Breast epithelium (tissue), 3 donors: ENCODE data around the gene CHKB.

ENCODE experiments used
- CTCF ChIP-seq, 3 donors: fragments of 450-650 bp; IDR thresholded peaks; one replicate each; pipeline ENCODE4 v1.5.1; 2016 to 2017; ENCODE audit warnings: antibody characterized with exemption in 3 of 3, mild to moderate bottlenecking in 3 of 3, moderate library complexity in 3 of 3
- POLR2AphosphoS5 ChIP-seq, 3 donors: sonication (generic); formaldehyde crosslinking; IDR thresholded peaks; one replicate each; pipeline ENCODE4 v1.6.1; 2017; ENCODE audit warnings: antibody characterized with exemption in 3 of 3

- TF ChIP-seq POLR2AphosphoS5 (IDR thresholded peaks at IDR 0.05) (peak in 1 of 3 donors; percentile 8), CTCF (IDR thresholded peaks at IDR 0.05) (peak in 1 of 3 donors; percentile 22)
These were observed 38.4 kb downstream of the CHKB start for GRCh38 chr22:50544078-50544745.
